HepG2 (cell line): Measurements from ENCODE around the gene HOMEZ. TPM values are rescaled to one million over a fixed set of nuclear protein-coding genes. Genes with fewer than 3 reads are reported as not detected.

Experiments
- EP300 ChIP-seq, 3 experiments: sonication (generic) in 1 of 3; formaldehyde crosslinking in 1 of 3; IDR thresholded peaks; 2 replicates each; pipeline versions ENCODE4 v1.5.1 to v1.6.1; 2011 to 2020; ENCODE audit warnings: low read depth in 2 of 3, low read length in 2 of 3, borderline replicate concordance in 1 of 3, improper control_type of control experiment in 1 of 3, mild to moderate bottlenecking in 1 of 3, missing genetic modification reagents in 1 of 3, moderate library complexity in 1 of 3
- HES4 ChIP-seq: sonication (generic); formaldehyde crosslinking; IDR thresholded peaks from 2 replicates; pipeline ENCODE4 v1.9.0; 2021; ENCODE audit warnings: mild to moderate bottlenecking, missing genetic modification reagents, borderline replicate concordance
- JUNB ChIP-seq: sonication (generic); formaldehyde crosslinking; IDR thresholded peaks from 2 replicates; pipeline ENCODE4 v1.8.0; 2022; ENCODE audit warnings: missing genetic modification reagents, mild to moderate bottlenecking, borderline replicate concordance
- NCOA2 ChIP-seq: sonication (generic); formaldehyde crosslinking; IDR thresholded peaks from 2 replicates; pipeline ENCODE4 v1.8.0; 2022; ENCODE audit warnings: inconsistent platforms
- REXO4 ChIP-seq: sonication (generic); formaldehyde crosslinking; IDR thresholded peaks from 2 replicates; pipeline ENCODE4 v1.8.0; 2022; ENCODE audit warnings: missing genetic modification reagents, mild to moderate bottlenecking, borderline replicate concordance
- SP1 ChIP-seq, 2 experiments: fragments of 450-650 bp in 1 of 2; sonication (generic) in 1 of 2; formaldehyde crosslinking in 1 of 2; IDR thresholded peaks; 2 replicates each; pipeline versions ENCODE4 v1.4.0 to v1.6.1; 2016 to 2020; ENCODE audit warnings: missing genetic modification reagents in 1 of 2
- ZNF326 ChIP-seq: sonication (generic); formaldehyde crosslinking; IDR thresholded peaks from 2 replicates; pipeline ENCODE4 v1.4.0; 2020; ENCODE audit warnings: missing genetic modification reagents, borderline replicate concordance
- ZNF674 ChIP-seq: sonication (generic); formaldehyde crosslinking; IDR thresholded peaks from 2 replicates; pipeline ENCODE4 v1.5.0; 2020; ENCODE audit warnings: low read depth, mild to moderate bottlenecking, missing genetic modification reagents
- ZNF7 ChIP-seq: IDR thresholded peaks from 2 replicates; pipeline ENCODE4 v1.6.1; 2016; ENCODE audit warnings: missing biosample characterization, missing genetic modification reagents
- ZNF709 ChIP-seq: sonication (generic); formaldehyde crosslinking; IDR thresholded peaks from 2 replicates; pipeline ENCODE4 v1.5.0; 2020; ENCODE audit warnings: mild to moderate bottlenecking, missing genetic modification reagents
- ZNF841 ChIP-seq: sonication (generic); formaldehyde crosslinking; IDR thresholded peaks from 2 replicates; pipeline ENCODE4 v1.8.1; 2023; ENCODE audit warnings: missing genetic modification reagents, borderline replicate concordance
- polyA plus RNA-seq, 8 experiments: library from polyadenylated mRNA; depleted of rRNA in 3 of 8; stranded (reverse) in 7 of 8; unstranded in 1 of 8; fragments of >200 nt; fragmentation: Illumina TruSeq in 4 of 8; extraction: Trizol in 4 of 8; gene quantifications; 2 replicates each; pipeline versions ENCODE4 v1.2.1 to v1.2.3, GENCODE V29; 2011 to 2016; ENCODE audit warnings: low read depth in 4 of 8, missing spikeins in 1 of 8, mixed read lengths in 1 of 8; ENCODE audit not compliant: insufficient read depth in 1 of 8
- total RNA-seq, 5 experiments: library from RNA; depleted of rRNA; stranded (reverse); fragments of >200 nt; fragmentation: Illumina TruSeq; extraction: Trizol; gene quantifications; 2 replicates each; pipeline ENCODE4 v1.2.3, GENCODE V29; 2016; ENCODE audit warnings: low read depth in 1 of 5
- TF ChIP-seq, protein P1 (sequence below): sonication (generic); formaldehyde crosslinking; IDR thresholded peaks from 2 replicates; pipeline ENCODE4 v1.5.0; 2020; ENCODE audit warnings: missing genetic modification reagents, mild to moderate bottlenecking, borderline replicate concordance
- TF ChIP-seq, protein P2 (sequence below): IDR thresholded peaks from 2 replicates; pipeline ENCODE4 v1.6.1; 2016; ENCODE audit warnings: control low read depth
- TF ChIP-seq, protein P3 (sequence below): sonication (generic); formaldehyde crosslinking; IDR thresholded peaks from 2 replicates; pipeline ENCODE4 v1.4.0; 2020; ENCODE audit warnings: missing genetic modification reagents, mild to moderate bottlenecking, borderline replicate concordance
- TF ChIP-seq, protein P4 (sequence below), 2 experiments: sonication (generic) in 1 of 2; formaldehyde crosslinking in 1 of 2; IDR thresholded peaks; 2 replicates each; pipeline versions ENCODE4 v1.4.0 to v1.6.1; 2018 to 2020; ENCODE audit warnings: missing genetic modification reagents in 2 of 2, borderline replicate concordance in 1 of 2, low read depth in 1 of 2, mild to moderate bottlenecking in 1 of 2, missing biosample characterization in 1 of 2
- TF ChIP-seq, protein P5 (sequence below): IDR thresholded peaks from 2 replicates; pipeline ENCODE4 v1.6.1; 2016; ENCODE audit warnings: mild to moderate bottlenecking
- TF ChIP-seq, protein P6 (sequence below): IDR thresholded peaks from 2 replicates; pipeline ENCODE4 v1.6.1; 2016; ENCODE audit warnings: low read depth

Gene HOMEZ
- total and polyA plus RNA-seq, 2 of the 13 experiments (the other 11 are each of a cell fraction or from before 2014, with no cell fraction given) = 14.5 to 31.8 TPM

DNA sequence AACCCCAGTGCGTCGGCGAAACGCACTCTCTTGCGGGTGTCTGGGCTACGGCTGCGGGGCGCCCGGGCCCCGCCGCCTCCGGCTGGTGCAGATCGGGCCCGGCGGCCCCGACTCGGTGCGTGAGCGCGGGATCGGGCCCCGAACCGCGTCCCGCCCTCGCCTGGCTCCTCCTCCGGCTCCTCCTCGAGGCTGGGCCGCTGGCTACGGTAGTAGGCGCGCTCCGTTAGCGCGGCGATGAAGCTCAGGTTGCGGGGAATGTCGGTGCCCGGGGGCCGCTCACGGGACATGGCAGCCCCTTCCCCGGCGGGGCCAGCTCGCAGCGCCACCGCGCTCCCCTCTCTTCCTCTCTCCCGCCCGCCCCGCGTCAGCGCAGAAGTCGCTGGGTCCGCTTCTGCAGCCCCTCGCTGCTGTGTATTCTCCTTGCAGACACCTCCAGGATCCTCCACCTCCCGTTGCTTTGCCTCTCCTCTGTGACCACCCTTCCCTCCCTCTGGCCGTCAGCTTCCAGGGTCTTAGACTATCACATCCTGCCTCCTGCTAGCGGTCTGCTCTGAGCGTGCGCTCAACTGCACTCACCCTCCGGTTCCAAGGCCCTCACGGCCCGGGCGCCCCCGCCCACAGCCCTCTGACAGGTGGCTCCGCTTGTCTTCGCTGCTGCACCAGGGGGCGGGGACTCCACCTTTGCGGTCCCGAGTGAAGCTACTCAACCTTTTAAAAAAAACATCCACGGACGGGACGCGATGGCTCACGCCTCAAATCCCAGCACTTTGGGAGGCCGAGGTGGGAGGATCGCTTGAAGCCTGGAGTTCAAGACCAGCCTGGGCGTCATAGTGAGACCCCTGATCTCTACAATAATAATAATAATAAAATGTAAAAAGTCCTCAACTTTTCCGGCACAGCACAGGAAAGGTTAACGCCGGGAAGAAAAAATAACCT, 16.6 kb upstream of the HOMEZ start, which contains the start of gene PPP1R3E (continued):
- TF ChIP-seq, protein P1, sequence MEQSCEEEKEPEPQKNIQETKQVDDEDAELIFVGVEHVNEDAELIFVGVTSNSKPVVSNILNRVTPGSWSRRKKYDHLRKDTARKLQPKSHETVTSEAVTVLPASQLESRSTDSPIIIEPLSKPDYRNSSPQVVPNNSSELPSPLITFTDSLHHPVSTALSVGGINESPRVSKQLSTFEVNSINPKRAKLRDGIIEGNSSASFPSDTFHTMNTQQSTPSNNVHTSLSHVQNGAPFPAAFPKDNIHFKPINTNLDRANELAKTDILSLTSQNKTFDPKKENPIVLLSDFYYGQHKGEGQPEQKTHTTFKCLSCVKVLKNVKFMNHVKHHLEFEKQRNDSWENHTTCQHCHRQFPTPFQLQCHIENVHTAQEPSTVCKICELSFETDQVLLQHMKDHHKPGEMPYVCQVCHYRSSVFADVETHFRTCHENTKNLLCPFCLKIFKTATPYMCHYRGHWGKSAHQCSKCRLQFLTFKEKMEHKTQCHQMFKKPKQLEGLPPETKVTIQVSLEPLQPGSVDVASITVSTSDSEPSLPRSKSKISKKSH (CRISPR knock-in tag) = peak; percentile 96
- TF ChIP-seq, protein P2, sequence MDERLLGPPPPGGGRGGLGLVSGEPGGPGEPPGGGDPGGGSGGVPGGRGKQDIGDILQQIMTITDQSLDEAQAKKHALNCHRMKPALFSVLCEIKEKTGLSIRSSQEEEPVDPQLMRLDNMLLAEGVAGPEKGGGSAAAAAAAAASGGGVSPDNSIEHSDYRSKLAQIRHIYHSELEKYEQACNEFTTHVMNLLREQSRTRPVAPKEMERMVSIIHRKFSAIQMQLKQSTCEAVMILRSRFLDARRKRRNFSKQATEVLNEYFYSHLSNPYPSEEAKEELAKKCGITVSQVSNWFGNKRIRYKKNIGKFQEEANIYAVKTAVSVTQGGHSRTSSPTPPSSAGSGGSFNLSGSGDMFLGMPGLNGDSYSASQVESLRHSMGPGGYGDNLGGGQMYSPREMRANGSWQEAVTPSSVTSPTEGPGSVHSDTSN (CRISPR knock-in tag) = peak; percentile 27; the same call in 1 of the 2 replicates
- TF ChIP-seq ZNF841 (CRISPR knock-in tag) (no peak), ZNF7 (CRISPR knock-in tag) (no peak; the same call in 1 of the 2 replicates), JUNB (no peak), SP1 (IDR thresholded peaks at IDR 0.05) (no peak), SP1 (CRISPR knock-in tag; IDR thresholded peaks at IDR 0.05) (peak; percentile 49), ZNF709 (CRISPR knock-in tag) (peak; percentile 90), NCOA2 (CRISPR knock-in tag) (peak; percentile 36; the same call in 1 of the 2 replicates), ZNF326 (CRISPR knock-in tag) (no peak), REXO4 (CRISPR knock-in tag) (peak; percentile 81; the same call in 1 of the 2 replicates), EP300 (IDR thresholded peaks at IDR 0.05; ENCODE audit: low read depth in 2 of 2, low read length in 2 of 2) (no peak; a peak in 1 of 4 replicates), EP300 (CRISPR knock-in tag; IDR thresholded peaks at IDR 0.05; ENCODE audit: borderline replicate concordance) (peak; percentile 66; the same call in 1 of the 2 replicates), ZNF674 (peak; percentile 99), HES4 (CRISPR knock-in tag) (peak; percentile 56; the same call in 1 of the 2 replicates)
- TF ChIP-seq, protein P3, sequence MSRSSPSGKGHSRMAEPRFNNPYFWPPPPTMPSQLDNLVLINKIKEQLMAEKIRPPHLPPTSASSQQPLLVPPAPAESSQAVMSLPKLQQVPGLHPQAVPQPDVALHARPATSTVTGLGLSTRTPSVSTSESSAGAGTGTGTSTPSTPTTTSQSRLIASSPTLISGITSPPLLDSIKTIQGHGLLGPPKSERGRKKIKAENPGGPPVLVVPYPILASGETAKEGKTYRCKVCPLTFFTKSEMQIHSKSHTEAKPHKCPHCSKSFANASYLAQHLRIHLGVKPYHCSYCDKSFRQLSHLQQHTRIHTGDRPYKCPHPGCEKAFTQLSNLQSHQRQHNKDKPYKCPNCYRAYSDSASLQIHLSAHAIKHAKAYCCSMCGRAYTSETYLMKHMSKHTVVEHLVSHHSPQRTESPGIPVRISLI (CRISPR knock-in tag) = no peak; the same call in 1 of the 2 replicates
- TF ChIP-seq, protein P4, sequence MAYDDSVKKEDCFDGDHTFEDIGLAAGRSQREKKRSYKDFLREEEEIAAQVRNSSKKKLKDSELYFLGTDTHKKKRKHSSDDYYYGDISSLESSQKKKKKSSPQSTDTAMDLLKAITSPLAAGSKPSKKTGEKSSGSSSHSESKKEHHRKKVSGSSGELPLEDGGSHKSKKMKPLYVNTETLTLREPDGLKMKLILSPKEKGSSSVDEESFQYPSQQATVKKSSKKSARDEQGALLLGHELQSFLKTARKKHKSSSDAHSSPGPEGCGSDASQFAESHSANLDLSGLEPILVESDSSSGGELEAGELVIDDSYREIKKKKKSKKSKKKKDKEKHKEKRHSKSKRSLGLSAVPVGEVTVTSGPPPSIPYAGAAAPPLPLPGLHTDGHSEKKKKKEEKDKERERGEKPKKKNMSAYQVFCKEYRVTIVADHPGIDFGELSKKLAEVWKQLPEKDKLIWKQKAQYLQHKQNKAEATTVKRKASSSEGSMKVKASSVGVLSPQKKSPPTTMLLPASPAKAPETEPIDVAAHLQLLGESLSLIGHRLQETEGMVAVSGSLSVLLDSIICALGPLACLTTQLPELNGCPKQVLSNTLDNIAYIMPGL (CRISPR knock-in tag; IDR thresholded peaks at IDR 0.05; ENCODE audit: borderline replicate concordance in 1 of 2, low read depth in 1 of 2) = peak; percentile 88 to 90
- TF ChIP-seq, protein P5, sequence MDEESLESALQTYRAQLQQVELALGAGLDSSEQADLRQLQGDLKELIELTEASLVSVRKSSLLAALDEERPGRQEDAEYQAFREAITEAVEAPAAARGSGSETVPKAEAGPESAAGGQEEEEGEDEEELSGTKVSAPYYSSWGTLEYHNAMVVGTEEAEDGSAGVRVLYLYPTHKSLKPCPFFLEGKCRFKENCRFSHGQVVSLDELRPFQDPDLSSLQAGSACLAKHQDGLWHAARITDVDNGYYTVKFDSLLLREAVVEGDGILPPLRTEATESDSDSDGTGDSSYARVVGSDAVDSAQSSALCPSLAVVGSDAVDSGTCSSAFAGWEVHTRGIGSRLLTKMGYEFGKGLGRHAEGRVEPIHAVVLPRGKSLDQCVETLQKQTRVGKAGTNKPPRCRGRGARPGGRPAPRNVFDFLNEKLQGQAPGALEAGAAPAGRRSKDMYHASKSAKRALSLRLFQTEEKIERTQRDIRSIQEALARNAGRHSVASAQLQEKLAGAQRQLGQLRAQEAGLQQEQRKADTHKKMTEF (CRISPR knock-in tag) = peak; percentile 72; the same call in 1 of the 2 replicates
- TF ChIP-seq, protein P6, sequence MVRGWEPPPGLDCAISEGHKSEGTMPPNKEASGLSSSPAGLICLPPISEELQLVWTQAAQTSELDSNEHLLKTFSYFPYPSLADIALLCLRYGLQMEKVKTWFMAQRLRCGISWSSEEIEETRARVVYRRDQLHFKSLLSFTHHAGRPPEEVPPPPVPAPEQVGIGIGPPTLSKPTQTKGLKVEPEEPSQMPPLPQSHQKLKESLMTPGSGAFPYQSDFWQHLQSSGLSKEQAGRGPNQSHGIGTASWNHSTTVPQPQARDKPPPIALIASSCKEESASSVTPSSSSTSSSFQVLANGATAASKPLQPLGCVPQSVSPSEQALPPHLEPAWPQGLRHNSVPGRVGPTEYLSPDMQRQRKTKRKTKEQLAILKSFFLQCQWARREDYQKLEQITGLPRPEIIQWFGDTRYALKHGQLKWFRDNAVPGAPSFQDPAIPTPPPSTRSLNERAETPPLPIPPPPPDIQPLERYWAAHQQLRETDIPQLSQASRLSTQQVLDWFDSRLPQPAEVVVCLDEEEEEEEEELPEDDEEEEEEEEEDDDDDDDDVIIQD (CRISPR knock-in tag) = peak; percentile 49; the same call in 1 of the 2 replicates
